HepG2 (cell line): ENCODE measurements around the gene ASB4. TPM values are rescaled to one million over a fixed set of nuclear protein-coding genes. Genes with fewer than 3 reads are reported as not detected.

Experiments used
- ATAC-seq: fragments of 200-7000 bp; cut with Tn5 transposase; 3 replicates; pipeline ENCODE4 v1.9.1; 2020; ENCODE audit warnings: mild to moderate bottlenecking, moderate library complexity
- BruUV-seq: library from RNA; stranded (reverse); fragments of 400-500 nt; replicated peaks from 2 replicates; lab custom pipeline; 2021; lab: Mats Ljungman, UMichigan
- CTCF ChIA-PET: fragments of 300-600 bp; formaldehyde crosslinking; extraction: SDS; loops from one replicate; lab custom pipeline; 2021; ENCODE audit warnings: low total read pairs, inconsistent platforms, low intra/inter-chr PET ratio; lab: Yijun Ruan, JAX
- POLR2A ChIA-PET: fragments of 350-600 bp; sonication (Branson Sonifier 250); formaldehyde crosslinking; loops from one replicate; lab custom pipeline; 2020; ENCODE audit warnings: antibody characterized with exemption, inconsistent platforms; lab: Yijun Ruan, JAX
- DNase-seq: peaks from one replicate; pipeline ENCODE4 v3.0.0-alpha.2; 2015; ENCODE audit warnings: low spot score
- FAIRE-seq: peaks from 3 replicates; lab custom pipeline; 2011; peaks lifted over from hg19 to GRCh38; lab: Jason Lieb, UNC
- H2AFZ ChIP-seq: one replicate; pipeline ENCODE4 v1.6.1; 2011; ENCODE audit warnings: low read length, inconsistent platforms
- H3K27ac ChIP-seq: fragments of 300-600 bp; 3 replicates; pipeline ENCODE4 v1.8.0; 2011; ENCODE audit warnings: mixed run types, mild to moderate bottlenecking, mixed read lengths, low read length, inconsistent platforms; ENCODE audit not compliant: insufficient read depth; ENCODE audit errors: extremely low read length
- H3K27me3 ChIP-seq, 2 experiments: fragments of 200-600 bp in 1 of 2; 2 replicates in 1 of 2; 3 replicates in 1 of 2; pipeline versions ENCODE4 v1.6.0 to v1.8.0; 2011; ENCODE audit warnings: low read length in 2 of 2, mild to moderate bottlenecking in 2 of 2, moderate library complexity in 2 of 2, inconsistent platforms in 1 of 2; ENCODE audit not compliant: insufficient read depth in 2 of 2, control insufficient read depth in 1 of 2
- H3K36me3 ChIP-seq, 2 experiments: fragments of 200-600 bp in 1 of 2; replicated peaks in 1 of 2; 2 replicates in 1 of 2; 3 replicates in 1 of 2; pipeline versions ENCODE4 v1.5.1 to v1.8.0; 2011; ENCODE audit warnings: low read length in 2 of 2, inconsistent platforms in 1 of 2; ENCODE audit not compliant: insufficient read depth in 2 of 2, control insufficient read depth in 1 of 2
- H3K4me1 ChIP-seq: 2 replicates; pipeline ENCODE4 v1.5.1; 2012; ENCODE audit warnings: low read length, inconsistent platforms; ENCODE audit not compliant: insufficient read depth
- H3K4me2 ChIP-seq: 2 replicates; pipeline ENCODE4 v1.6.0; 2011; ENCODE audit warnings: low read depth, low read length, inconsistent platforms
- H3K4me3 ChIP-seq, 3 experiments: fragments of 200-600 bp in 1 of 3; sonication (generic), shearing (Covaris generic) in 1 of 3; replicated peaks in 1 of 3; 2 replicates each; pipeline ENCODE4 v1.5.1; 2011 to 2016; ENCODE audit warnings: low read length in 3 of 3, inconsistent platforms in 2 of 3, low read depth in 2 of 3, mild to moderate bottlenecking in 2 of 3, control low read depth in 1 of 3, mixed read lengths in 1 of 3; ENCODE audit not compliant: insufficient read depth in 1 of 3
- H3K79me2 ChIP-seq: one replicate; pipeline ENCODE4 v1.6.1; 2011; ENCODE audit warnings: low read length, inconsistent platforms; ENCODE audit not compliant: insufficient read depth
- H3K9ac ChIP-seq: 2 replicates; pipeline ENCODE4 v1.6.0; 2011; ENCODE audit warnings: mild to moderate bottlenecking, low read depth, low read length, inconsistent platforms; ENCODE audit not compliant: insufficient read depth
- H3K9me3 ChIP-seq: 2 replicates; pipeline ENCODE4 v1.5.1; 2012; ENCODE audit warnings: mild to moderate bottlenecking, low read length
- H4K20me1 ChIP-seq: 2 replicates; pipeline ENCODE4 v1.6.0; 2011; ENCODE audit warnings: inconsistent platforms, mild to moderate bottlenecking, low read length, moderate library complexity; ENCODE audit not compliant: insufficient read depth
- CBX2 ChIP-seq, 2 experiments: fragments of 200-600 bp in 1 of 2; sonication (generic); formaldehyde crosslinking in 1 of 2; IDR thresholded peaks; 2 replicates each; pipeline versions ENCODE4 v1.7.0 to v1.8.1; 2018 to 2022; ENCODE audit warnings: low read depth in 2 of 2, low read length in 1 of 2, mild to moderate bottlenecking in 1 of 2, missing genetic modification reagents in 1 of 2
- CREBL2 ChIP-seq: sonication (generic); formaldehyde crosslinking; IDR thresholded peaks from 2 replicates; pipeline ENCODE4 v1.8.1; 2023; ENCODE audit warnings: missing genetic modification reagents, mild to moderate bottlenecking, borderline replicate concordance
- HDAC6 ChIP-seq: fragments of 200-600 bp; sonication (generic); IDR thresholded peaks from 2 replicates; pipeline ENCODE4 v1.7.0; 2017; ENCODE audit warnings: mild to moderate bottlenecking, antibody characterized with exemption, low read length, low read depth
- JARID2 ChIP-seq: sonication (generic); formaldehyde crosslinking; IDR thresholded peaks from 2 replicates; pipeline ENCODE4 v1.8.1; 2023; ENCODE audit warnings: missing genetic modification reagents, inconsistent platforms; ENCODE audit not compliant: insufficient replicate concordance
- NCOA5 ChIP-seq: sonication (generic); formaldehyde crosslinking; IDR thresholded peaks from 2 replicates; pipeline ENCODE4 v1.4.0; 2020; ENCODE audit warnings: missing genetic modification reagents
- PRDM15 ChIP-seq: sonication (generic); formaldehyde crosslinking; IDR thresholded peaks from 2 replicates; pipeline ENCODE4 v1.4.0; 2020; ENCODE audit warnings: missing genetic modification reagents
- ZEB1 ChIP-seq: IDR thresholded peaks from 2 replicates; pipeline ENCODE4 v1.6.1; 2012; ENCODE audit warnings: mild to moderate bottlenecking, low read depth, inconsistent platforms; ENCODE audit not compliant: insufficient replicate concordance
- ZMYM4 ChIP-seq: sonication (generic); formaldehyde crosslinking; IDR thresholded peaks from 2 replicates; pipeline ENCODE4 v1.8.1; 2023; ENCODE audit warnings: mild to moderate bottlenecking, missing genetic modification reagents
- ZNF143 ChIP-seq: sonication (generic); formaldehyde crosslinking; IDR thresholded peaks from 2 replicates; pipeline ENCODE4 v1.4.0; 2020; ENCODE audit warnings: missing genetic modification reagents
- ZNF550 ChIP-seq: sonication (generic); formaldehyde crosslinking; IDR thresholded peaks from 2 replicates; pipeline ENCODE4 v1.4.0; 2020; ENCODE audit warnings: mild to moderate bottlenecking, missing genetic modification reagents, borderline replicate concordance
- ZNF777 ChIP-seq: sonication (generic); formaldehyde crosslinking; IDR thresholded peaks from 2 replicates; pipeline ENCODE4 v1.4.0; 2020; ENCODE audit warnings: missing genetic modification reagents
- WGBS: methylation state at CpG from one replicate; pipeline ENCODE4 v1.1.6; 2017; ENCODE audit warnings: low lambda C conversion rate; 5-methylcytosine and 5-hydroxymethylcytosine counted together
- in situ Hi-C: cut with HindIII; loops from 2 replicates; pipeline ENCODE4 v1.10.0; 2017; ENCODE audit warnings: low pct_unique_long_range_greater_than_20kb; ENCODE audit not compliant: extremely low pct_ligation_motif_present
- intact Hi-C: fragments of 100-400 bp; cut with micrococcal nuclease; formaldehyde crosslinking; loops from one replicate; pipeline ENCODE4 v1.10.0; 2022; ENCODE audit not compliant: unreplicated experiment
- polyA plus RNA-seq, 8 experiments: library from polyadenylated mRNA; depleted of rRNA in 3 of 8; stranded (reverse) in 7 of 8; unstranded in 1 of 8; fragments of >200 nt; fragmentation: Illumina TruSeq in 4 of 8; extraction: Trizol in 4 of 8; gene quantifications; 2 replicates each; pipeline versions ENCODE4 v1.2.1 to v1.2.3, GENCODE V29; 2011 to 2016; ENCODE audit warnings: low read depth in 4 of 8, missing spikeins in 1 of 8, mixed read lengths in 1 of 8; ENCODE audit not compliant: insufficient read depth in 1 of 8
- total RNA-seq, 5 experiments: library from RNA; depleted of rRNA; stranded (reverse); fragments of >200 nt; fragmentation: Illumina TruSeq; extraction: Trizol; gene quantifications; 2 replicates each; pipeline ENCODE4 v1.2.3, GENCODE V29; 2016; ENCODE audit warnings: low read depth in 1 of 5

ASB4 gene
- total and polyA plus RNA-seq, 2 of the 13 experiments (the other 11 are each of a cell fraction or from before 2014, with no cell fraction given): 1.1 to 4.0 TPM

GRCh38 chr7:95444796-95445195 lies 40.9 kb upstream of the ASB4 start:
- Histone ChIP-seq H3K79me2 (no peaks in the 10 kb centered on the region), H3K9me3 (no peaks in the 10 kb centered on the region), H2AFZ (no peak overlapping the region), H4K20me1 (no peaks in the 10 kb centered on the region; the same call in 1 of the 2 replicates)
- in situ Hi-C loops: loop anchor here (5.0 kb wide), 1 partner anchor 33 kb away; no protein-coding TSS in a partner anchor
- no peak for FAIRE-seq
- no TSS peak for BruUV-seq
- TF ChIP-seq ZNF550 (CRISPR knock-in tag) (no peak), JARID2 (CRISPR knock-in tag) (no peak), CREBL2 (CRISPR knock-in tag) (no peak), NCOA5 (CRISPR knock-in tag) (no peak), CBX2 (IDR thresholded peaks at IDR 0.05; ENCODE audit: low read depth, low read length) (no peak), CBX2 (CRISPR knock-in tag; IDR thresholded peaks at IDR 0.05; ENCODE audit: low read depth) (no peak), ZEB1 (no peak), ZMYM4 (CRISPR knock-in tag) (no peak), ZNF143 (CRISPR knock-in tag) (no peak)
- TF ChIP-seq, all 625 proteins: peak for 0
- H3K4me3 ChIP-seq: no peak overlapping the region
- 92% methylated on average over 2 of the region's 2 CpGs for WGBS
- peaks cover 54% of the 10 kb centered on the region for H3K4me1 ChIP-seq
- no peak overlapping the region for H3K4me2 ChIP-seq
- ChIA-PET POLR2A (interaction anchor here (1.6 kb wide), 2 partner anchors 10 to 48 kb away, joined by 3 to 6 read pairs; partner anchors contain the start of gene PON2), CTCF (no interaction called here)
- H3K27me3 ChIP-seq: no peaks in the 10 kb centered on the region
- intact Hi-C loops: no loop called here
- ATAC-seq (no peak), DNase-seq (no peak)
- H3K36me3 ChIP-seq: no peaks in the 10 kb centered on the region
- no peak overlapping the region for H3K9ac ChIP-seq
- H3K27ac ChIP-seq: no peak overlapping the region

- in situ Hi-C loops: no loop called here
- BruUV-seq: no TSS peak
- Histone ChIP-seq H3K4me3 (no peak overlapping the region), H3K27ac (no peak overlapping the region), H3K36me3 (no peaks in the 10 kb centered on the region), H4K20me1 (no peaks in the 10 kb centered on the region), H2AFZ (no peak overlapping the region), H3K27me3 (no peaks in the 10 kb centered on the region), H3K4me2 (no peak overlapping the region), H3K79me2 (no peaks in the 10 kb centered on the region), H3K4me1 (peaks cover 36% of the 10 kb centered on the region), H3K9me3 (no peaks in the 10 kb centered on the region), H3K9ac (no peak overlapping the region)
- POLR2A ChIA-PET: no interaction called here
- FAIRE-seq: no peak
- no peak for TF ChIP-seq ZNF777 (CRISPR knock-in tag)
- TF ChIP-seq HDAC6: no peak
- no peak for TF ChIP-seq PRDM15 (CRISPR knock-in tag)
- intact Hi-C loops: no loop called here
- DNase-seq: no peak
- no peak for ATAC-seq
- CTCF ChIA-PET: no interaction called here
- WGBS: 100% methylated on average over 3 of the region's 3 CpGs
Observed at GRCh38 chr7:95446618-95447017, 39.1 kb upstream of the ASB4 start.
